Measurements from ENCODE around the gene HRAS. TPM values are rescaled to one million over a fixed set of nuclear protein-coding genes. Genes with fewer than 3 reads are reported as not detected.

Gene HRAS
- total and polyA plus RNA-seq, 2 of the 13 experiments (the other 11 are each of a cell fraction or from before 2014, with no cell fraction given), result 32.9 to 50.0 TPM

DNA sequence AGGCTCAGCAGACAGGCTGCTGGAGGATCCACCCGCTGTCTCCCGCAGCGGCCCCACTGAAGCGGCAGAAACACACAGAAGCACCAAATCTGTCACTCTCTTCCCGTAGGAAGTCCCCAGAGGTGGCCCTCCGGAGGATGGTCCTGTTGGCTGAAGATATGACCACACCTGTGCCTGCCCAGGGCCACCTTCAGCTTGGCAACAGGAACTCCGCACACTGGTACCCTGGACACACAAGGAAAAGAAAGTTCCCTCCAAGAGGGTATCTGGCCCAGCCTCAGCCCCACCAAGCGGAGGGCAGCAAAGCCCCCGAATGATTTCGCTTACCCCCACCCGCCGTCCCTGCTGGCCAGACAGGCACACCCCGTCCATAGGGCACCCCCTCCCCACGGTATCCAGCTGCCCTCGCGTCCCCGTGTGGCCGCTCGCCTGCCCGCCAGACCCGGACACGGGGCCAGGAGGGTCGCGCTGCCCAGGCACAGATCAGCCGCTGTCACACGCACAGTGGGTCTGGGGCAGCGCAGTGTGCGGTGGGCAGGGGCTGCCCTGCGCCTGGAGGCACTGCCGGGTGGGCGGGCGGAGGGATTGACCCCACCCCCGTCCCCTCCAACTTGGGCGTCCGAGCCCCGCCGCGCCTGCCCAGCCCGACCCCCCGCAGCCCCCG is 32.4 kb upstream of the HRAS start (continued):
- 0 out of 2 replicates have a peak, but pooled peaks have one; percentile 16 for TF ChIP-seq IRF9 (CRISPR knock-in tag; IDR thresholded peaks at IDR 0.05; ENCODE audit: borderline replicate concordance)
- TF ChIP-seq ARID4A (CRISPR knock-in tag; IDR thresholded peaks at IDR 0.05; ENCODE audit: borderline replicate concordance), result peak; percentile 58
- TF ChIP-seq SIX1 (CRISPR knock-in tag; IDR thresholded peaks at IDR 0.05; ENCODE audit: borderline replicate concordance), result no peak
- no peak for TF ChIP-seq FOXP1 (IDR thresholded peaks at IDR 0.05)
- no peak for TF ChIP-seq FOXP1 (CRISPR knock-in tag; IDR thresholded peaks at IDR 0.05)
- no peak for TF ChIP-seq FOXA3 (CRISPR knock-in tag; IDR thresholded peaks at IDR 0.05)
- no peak for TF ChIP-seq ZNF12 (CRISPR knock-in tag; IDR thresholded peaks at IDR 0.05)
- TF ChIP-seq MAX (IDR thresholded peaks at IDR 0.05), result 0 out of 2 replicates have a peak, but pooled peaks have one; percentile 7
- TF ChIP-seq, protein P1, sequence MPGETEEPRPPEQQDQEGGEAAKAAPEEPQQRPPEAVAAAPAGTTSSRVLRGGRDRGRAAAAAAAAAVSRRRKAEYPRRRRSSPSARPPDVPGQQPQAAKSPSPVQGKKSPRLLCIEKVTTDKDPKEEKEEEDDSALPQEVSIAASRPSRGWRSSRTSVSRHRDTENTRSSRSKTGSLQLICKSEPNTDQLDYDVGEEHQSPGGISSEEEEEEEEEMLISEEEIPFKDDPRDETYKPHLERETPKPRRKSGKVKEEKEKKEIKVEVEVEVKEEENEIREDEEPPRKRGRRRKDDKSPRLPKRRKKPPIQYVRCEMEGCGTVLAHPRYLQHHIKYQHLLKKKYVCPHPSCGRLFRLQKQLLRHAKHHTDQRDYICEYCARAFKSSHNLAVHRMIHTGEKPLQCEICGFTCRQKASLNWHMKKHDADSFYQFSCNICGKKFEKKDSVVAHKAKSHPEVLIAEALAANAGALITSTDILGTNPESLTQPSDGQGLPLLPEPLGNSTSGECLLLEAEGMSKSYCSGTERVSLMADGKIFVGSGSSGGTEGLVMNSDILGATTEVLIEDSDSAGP (CRISPR knock-in tag; IDR thresholded peaks at IDR 0.05; ENCODE audit: borderline replicate concordance), result peak; percentile 43; the same call in 1 of the 2 replicates
- no peak; the same call in 1 of the 2 replicates for TF ChIP-seq SPEN (CRISPR knock-in tag; IDR thresholded peaks at IDR 0.05; ENCODE audit: low read depth)
- no peak for TF ChIP-seq HCFC1 (IDR thresholded peaks at IDR 0.05; ENCODE audit: low read depth, low read length)
- 0 out of 2 replicates have a peak, but pooled peaks have one; percentile 6 for TF ChIP-seq NKX3-1 (CRISPR knock-in tag; IDR thresholded peaks at IDR 0.05)
- no peak for TF ChIP-seq ZBTB1 (CRISPR knock-in tag; IDR thresholded peaks at IDR 0.05; ENCODE audit: borderline replicate concordance)
- peak; percentile 11; the same call in 1 of the 2 replicates for TF ChIP-seq ERF (CRISPR knock-in tag; IDR thresholded peaks at IDR 0.05)
- TF ChIP-seq KDM5B (CRISPR knock-in tag; IDR thresholded peaks at IDR 0.05; ENCODE audit: borderline replicate concordance), result peak; percentile 54; the same call in 1 of the 2 replicates
- TF ChIP-seq, protein P2, sequence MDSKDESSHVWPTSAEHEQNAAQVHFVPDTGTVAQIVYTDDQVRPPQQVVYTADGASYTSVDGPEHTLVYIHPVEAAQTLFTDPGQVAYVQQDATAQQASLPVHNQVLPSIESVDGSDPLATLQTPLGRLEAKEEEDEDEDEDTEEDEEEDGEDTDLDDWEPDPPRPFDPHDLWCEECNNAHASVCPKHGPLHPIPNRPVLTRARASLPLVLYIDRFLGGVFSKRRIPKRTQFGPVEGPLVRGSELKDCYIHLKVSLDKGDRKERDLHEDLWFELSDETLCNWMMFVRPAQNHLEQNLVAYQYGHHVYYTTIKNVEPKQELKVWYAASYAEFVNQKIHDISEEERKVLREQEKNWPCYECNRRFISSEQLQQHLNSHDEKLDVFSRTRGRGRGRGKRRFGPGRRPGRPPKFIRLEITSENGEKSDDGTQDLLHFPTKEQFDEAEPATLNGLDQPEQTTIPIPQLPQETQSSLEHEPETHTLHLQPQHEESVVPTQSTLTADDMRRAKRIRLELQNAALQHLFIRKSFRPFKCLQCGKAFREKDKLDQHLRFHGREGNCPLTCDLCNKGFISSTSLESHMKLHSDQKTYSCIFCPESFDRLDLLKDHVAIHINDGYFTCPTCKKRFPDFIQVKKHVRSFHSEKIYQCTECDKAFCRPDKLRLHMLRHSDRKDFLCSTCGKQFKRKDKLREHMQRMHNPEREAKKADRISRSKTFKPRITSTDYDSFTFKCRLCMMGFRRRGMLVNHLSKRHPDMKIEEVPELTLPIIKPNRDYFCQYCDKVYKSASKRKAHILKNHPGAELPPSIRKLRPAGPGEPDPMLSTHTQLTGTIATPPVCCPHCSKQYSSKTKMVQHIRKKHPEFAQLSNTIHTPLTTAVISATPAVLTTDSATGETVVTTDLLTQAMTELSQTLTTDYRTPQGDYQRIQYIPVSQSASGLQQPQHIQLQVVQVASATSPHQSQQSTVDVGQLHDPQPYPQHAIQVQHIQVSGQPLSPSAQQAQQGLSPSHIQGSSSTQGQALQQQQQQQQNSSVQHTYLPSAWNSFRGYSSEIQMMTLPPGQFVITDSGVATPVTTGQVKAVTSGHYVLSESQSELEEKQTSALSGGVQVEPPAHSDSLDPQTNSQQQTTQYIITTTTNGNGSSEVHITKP (CRISPR knock-in tag; IDR thresholded peaks at IDR 0.05; ENCODE audit: low read depth), result peak; percentile 51; the same call in 1 of the 2 replicates
